Endothelial cell of umbilical vein (primary cell): ENCODE data around the gene UBTD2. TPM values are rescaled to one million over a fixed set of nuclear protein-coding genes. Genes with fewer than 3 reads are reported as not detected.

ENCODE experiments used
- BruUV-seq: library from RNA; stranded (reverse); fragments of 400-500 nt; replicated peaks from 2 replicates; lab custom pipeline; 2021; lab: Mats Ljungman, UMichigan
- CTCF ChIA-PET: fragments of 300-600, 350-600 bp; sonication (Branson Sonifier 250); formaldehyde crosslinking; loops from one replicate; lab custom pipeline; 2021; ENCODE audit warnings: antibody characterized with exemption, inconsistent platforms; lab: Charles Lee
- POLR2A ChIA-PET: fragments of 300-600, 350-600 bp; sonication (Branson Sonifier 250); formaldehyde crosslinking; loops from one replicate; lab custom pipeline; 2021; ENCODE audit warnings: antibody characterized with exemption, inconsistent platforms; lab: Charles Lee
- DNase-seq: peaks from one replicate; pipeline ENCODE4 v3.0.0-alpha.2; 2011; ENCODE audit warnings: low read depth, low spot score
- FAIRE-seq: peaks from 2 replicates; lab custom pipeline; 2011; peaks lifted over from hg19 to GRCh38; lab: Jason Lieb, UNC
- H2AFZ ChIP-seq: 2 replicates; pipeline ENCODE4 v1.6.0; 2012; ENCODE audit warnings: low read depth, low read length, control low read depth, inconsistent platforms
- H3K27ac ChIP-seq: 2 replicates; pipeline ENCODE4 v1.5.1; 2011; ENCODE audit warnings: low read depth, mild to moderate bottlenecking, control low read depth, low read length, moderate library complexity; ENCODE audit not compliant: insufficient read depth
- H3K27me3 ChIP-seq, 2 experiments: 2 replicates each; pipeline versions ENCODE4 v1.6.0 to v1.6.1; 2011; ENCODE audit warnings: low read length in 2 of 2, mixed read lengths in 1 of 2; ENCODE audit not compliant: control insufficient read depth in 2 of 2, insufficient read depth in 2 of 2
- H3K36me3 ChIP-seq, 2 experiments: 2 replicates in 1 of 2; 3 replicates in 1 of 2; pipeline ENCODE4 v1.5.1; 2011; ENCODE audit warnings: low read length in 2 of 2, mild to moderate bottlenecking in 1 of 2, moderate library complexity in 1 of 2; ENCODE audit not compliant: control insufficient read depth in 2 of 2, insufficient read depth in 2 of 2; ENCODE audit errors: extremely low read depth in 1 of 2
- H3K4me1 ChIP-seq: 3 replicates; pipeline ENCODE4 v1.5.1; 2011; ENCODE audit warnings: mild to moderate bottlenecking, low read length; ENCODE audit not compliant: control insufficient read depth, insufficient read depth; ENCODE audit errors: extremely low read depth
- H3K4me2 ChIP-seq: 2 replicates; pipeline ENCODE4 v1.6.1; 2011; ENCODE audit warnings: low read length, control low read depth, mixed read lengths; ENCODE audit not compliant: insufficient read depth
- H3K4me3 ChIP-seq, 3 experiments: fragments of 200-600 bp in 1 of 3; sonication (generic), shearing (Covaris generic) in 1 of 3; replicated peaks in 1 of 3; 2 replicates each; pipeline ENCODE4 v1.5.1; 2011 to 2016; ENCODE audit warnings: control low read depth in 3 of 3, low read length in 3 of 3, mild to moderate bottlenecking in 2 of 3, inconsistent platforms in 1 of 3, low read depth in 1 of 3, moderate library complexity in 1 of 3; ENCODE audit not compliant: insufficient read depth in 1 of 3
- H3K79me2 ChIP-seq: 2 replicates; pipeline ENCODE4 v1.6.0; 2012; ENCODE audit warnings: low read length, inconsistent platforms; ENCODE audit not compliant: control insufficient read depth, insufficient read depth
- H3K9ac ChIP-seq: replicated peaks from 2 replicates; pipeline ENCODE3; 2011; ENCODE audit warnings: low read length, control low read depth; ENCODE audit not compliant: insufficient read depth; ENCODE audit errors: extremely low read depth
- H3K9me1 ChIP-seq: replicated peaks from 3 replicates; pipeline ENCODE4 v1.6.0; 2011; ENCODE audit warnings: mild to moderate bottlenecking, low read length; ENCODE audit not compliant: control insufficient read depth, insufficient read depth; ENCODE audit errors: extremely low read depth
- H3K9me3 ChIP-seq: replicated peaks from 2 replicates; pipeline ENCODE4 v1.5.1; 2012; ENCODE audit warnings: low read length, inconsistent platforms; ENCODE audit not compliant: control insufficient read depth, insufficient read depth
- H4K20me1 ChIP-seq: replicated peaks from 2 replicates; pipeline ENCODE3; 2011; ENCODE audit warnings: mild to moderate bottlenecking, low read length; ENCODE audit not compliant: control insufficient read depth, insufficient read depth; ENCODE audit errors: extremely low read depth
- CTCF ChIP-seq, 2 donors: IDR thresholded peaks; 1 replicate in 1 of 2; 2 replicates in 1 of 2; pipeline ENCODE4 v1.5.1; 2011; ENCODE audit warnings: low read length in 2 of 2, mild to moderate bottlenecking in 2 of 2, moderate library complexity in 2 of 2, control low read depth in 1 of 2, inconsistent platforms in 1 of 2, low read depth in 1 of 2; ENCODE audit not compliant: insufficient read depth in 1 of 2; ENCODE audit errors: extremely low read depth in 1 of 2
- EZH2 ChIP-seq: IDR thresholded peaks from 2 replicates; pipeline ENCODE4 v1.6.1; 2012; ENCODE audit warnings: borderline replicate concordance, low read depth, mild to moderate bottlenecking, moderate library complexity, low read length, inconsistent platforms; ENCODE audit not compliant: severe bottlenecking
- FOS ChIP-seq: IDR thresholded peaks from 2 replicates; pipeline ENCODE4 v1.6.1; 2011; ENCODE audit warnings: mild to moderate bottlenecking, low read length, moderate library complexity, borderline replicate concordance; ENCODE audit not compliant: insufficient read depth
- GATA2 ChIP-seq: IDR thresholded peaks from 2 replicates; pipeline ENCODE4 v1.7.0; 2011; ENCODE audit warnings: low read depth, mild to moderate bottlenecking, moderate library complexity, mixed read lengths, low read length; ENCODE audit not compliant: insufficient read length, insufficient read depth
- JUN ChIP-seq: IDR thresholded peaks from 2 replicates; pipeline ENCODE4 v1.6.1; 2011; ENCODE audit warnings: borderline replicate concordance, low read depth; ENCODE audit not compliant: insufficient read length, insufficient read depth
- MAX ChIP-seq: IDR thresholded peaks from 2 replicates; pipeline ENCODE4 v1.6.1; 2011; ENCODE audit not compliant: insufficient read depth, insufficient read length
- MYC ChIP-seq: IDR thresholded peaks from one replicate; pipeline ENCODE4 v1.6.1; 2011; ENCODE audit warnings: mild to moderate bottlenecking, low read depth, low read length
- POLR2A ChIP-seq: IDR thresholded peaks from 2 replicates; pipeline ENCODE4 v1.6.1; 2012; ENCODE audit warnings: low read depth, mild to moderate bottlenecking, control low read depth, low read length
- POLR2AphosphoS5 ChIP-seq: IDR thresholded peaks from 2 replicates; pipeline ENCODE4 v1.6.1; 2012; ENCODE audit warnings: low read depth, mild to moderate bottlenecking, control low read depth, low read length, moderate library complexity; ENCODE audit not compliant: insufficient read depth
- dilution Hi-C: fragments of 300-500 bp; cut with MboI; formaldehyde crosslinking; loops from one replicate; pipeline ENCODE4 v1.15.0; 2019; ENCODE audit warnings: low sequenced_read_pairs; ENCODE audit not compliant: extremely low pct_ligation_motif_present
- intact Hi-C: fragments of 100-400 bp; cut with micrococcal nuclease; formaldehyde crosslinking; loops from one replicate; pipeline ENCODE4 v1.10.0; 2022
- polyA plus RNA-seq, 4 experiments: library from polyadenylated mRNA; depleted of rRNA in 3 of 4; stranded (reverse) in 3 of 4; unstranded in 1 of 4; fragments of >200 nt; gene quantifications; 2 replicates each; pipeline versions ENCODE4 v1.2.1 to v1.2.3, GENCODE V29; 2011 to 2012; ENCODE audit warnings: missing spikeins in 1 of 4
- total RNA-seq: library from RNA; stranded (reverse); gene quantifications from 2 replicates; pipeline ENCODE4 v1.2.3, GENCODE V29; 2021

The UBTD2 gene
- total and polyA plus RNA-seq, 2 donors (not counting 3 experiments of a cell fraction or from before 2014, with no cell fraction given), result 10.1 to 22.6 TPM

- BruUV-seq, result no TSS peak
- CTCF ChIA-PET, result interaction anchor here (0.8 to 3.6 kb wide), 3 partner anchors 187 to 382 kb away, joined by 3 to 36 read pairs (median 13); no protein-coding TSS in a partner anchor
- TF ChIP-seq CTCF (IDR thresholded peaks at IDR 0.05; ENCODE audit: extremely low read depth in 1 of 2, insufficient read depth in 1 of 2, low read depth in 1 of 2, low read length in 2 of 2), result no peak
- TF ChIP-seq POLR2AphosphoS5, result no peak
- no peak for TF ChIP-seq MYC
- no peak for TF ChIP-seq EZH2
- TF ChIP-seq POLR2A, result no peak
These were observed 11.3 kb upstream of the UBTD2 start for GRCh38 chr5:172294831-172295230.

GRCh38 chr5:172293745-172294342 is 10.3 kb upstream of the UBTD2 start:
- H4K20me1 ChIP-seq, result no peaks in the 10 kb centered on the region
- no peak for TF ChIP-seq FOS
- no peak for TF ChIP-seq EZH2
- no peak for TF ChIP-seq CTCF (IDR thresholded peaks at IDR 0.05; ENCODE audit: extremely low read depth in 1 of 2, insufficient read depth in 1 of 2, low read depth in 1 of 2, low read length in 2 of 2)
- no peak for TF ChIP-seq JUN
- TF ChIP-seq GATA2, result no peak
- TF ChIP-seq POLR2A, result no peak
- TF ChIP-seq MAX, result no peak
- no peak for TF ChIP-seq POLR2AphosphoS5
- no peak for TF ChIP-seq MYC
- H3K4me2 ChIP-seq, result no peak overlapping the region
- no peak overlapping the region for H3K9ac ChIP-seq
- H3K4me1 ChIP-seq, result no peaks in the 10 kb centered on the region
- no peak for DNase-seq
- no peaks in the 10 kb centered on the region for H3K9me3 ChIP-seq
- H3K27ac ChIP-seq, result no peak overlapping the region
- ChIA-PET CTCF (interaction anchor here (0.6 to 3.6 kb wide), 24 partner anchors 9 to 404 kb away, joined by 3 to 36 read pairs (median 5); partner anchors contain the start of genes STK10 and UBTD2), POLR2A (interaction anchor here (1.8 kb wide), 1 partner anchor 11 kb away, joined by 7 read pairs; the partner anchor contains the start of gene UBTD2)
- dilution Hi-C loops (no loop called here), intact Hi-C loops (loop anchor here (1.0 to 2.0 kb wide), 4 partner anchors 106 to 382 kb away; partner anchors contain the start of gene STK10)
- no peak overlapping the region for H3K4me3 ChIP-seq
- no peaks in the 10 kb centered on the region for H3K36me3 ChIP-seq
- H3K9me1 ChIP-seq, result no peaks in the 10 kb centered on the region
- BruUV-seq, result no TSS peak
- no peak for FAIRE-seq
- H3K27me3 ChIP-seq, result peaks cover 2 to 7% of the 10 kb centered on the region in 2 experiments
- no peaks in the 10 kb centered on the region for H3K79me2 ChIP-seq
- H2AFZ ChIP-seq, result no peak overlapping the region

More at GRCh38 chr5:172294831-172295230, 11.3 kb upstream of the UBTD2 start:
- H3K79me2 ChIP-seq, result no peaks in the 10 kb centered on the region
- H3K4me2 ChIP-seq, result no peak overlapping the region
- dilution Hi-C loops (no loop called here), intact Hi-C loops (no loop called here)
- no peaks in the 10 kb centered on the region for H3K36me3 ChIP-seq
- H2AFZ ChIP-seq, result no peak overlapping the region
- H3K9ac ChIP-seq, result no peak overlapping the region
- H3K4me3 ChIP-seq, result no peak overlapping the region
- H3K9me1 ChIP-seq, result no peaks in the 10 kb centered on the region
- FAIRE-seq (no peak), DNase-seq (no peak)
- H3K27ac ChIP-seq, result no peak overlapping the region
- no peaks in the 10 kb centered on the region for H4K20me1 ChIP-seq
- no peaks in the 10 kb centered on the region for H3K9me3 ChIP-seq
- POLR2A ChIA-PET, result no interaction called here
- H3K4me1 ChIP-seq, result no peaks in the 10 kb centered on the region
- H3K27me3 ChIP-seq, result peaks cover 2 to 7% of the 10 kb centered on the region in 2 experiments
